HEK293 (cell line): Measurements from ENCODE around the gene ATF6.

Experiments
- KLF8 ChIP-seq: fragments of 450-650 bp; formaldehyde crosslinking; IDR thresholded peaks from 2 replicates; pipeline ENCODE4 v1.5.1; 2016; ENCODE audit warnings: missing biosample characterization, missing genetic modification characterization
- MYNN ChIP-seq: fragments of 450-650 bp; formaldehyde crosslinking; IDR thresholded peaks from 2 replicates; pipeline ENCODE4 v1.5.1; 2016; ENCODE audit warnings: missing biosample characterization, missing genetic modification characterization, borderline replicate concordance
- YY1 ChIP-seq: fragments of 450-650 bp; formaldehyde crosslinking; IDR thresholded peaks from 2 replicates; pipeline ENCODE4 v1.5.1; 2018; ENCODE audit warnings: missing biosample characterization, missing genetic modification characterization
- ZNF223 ChIP-seq: fragments of 450-650 bp; formaldehyde crosslinking; IDR thresholded peaks from 2 replicates; pipeline ENCODE4 v1.5.1; 2016; ENCODE audit warnings: missing biosample characterization, missing genetic modification characterization
- ZNF248 ChIP-seq: fragments of 450-650 bp; formaldehyde crosslinking; IDR thresholded peaks from 2 replicates; pipeline ENCODE4 v1.5.1; 2017; ENCODE audit warnings: missing biosample characterization, missing genetic modification characterization
- ZNF670 ChIP-seq: fragments of 450-650 bp; formaldehyde crosslinking; IDR thresholded peaks from 2 replicates; pipeline ENCODE4 v1.5.1; 2016; ENCODE audit warnings: missing biosample characterization, missing genetic modification characterization, low read depth

DNA sequence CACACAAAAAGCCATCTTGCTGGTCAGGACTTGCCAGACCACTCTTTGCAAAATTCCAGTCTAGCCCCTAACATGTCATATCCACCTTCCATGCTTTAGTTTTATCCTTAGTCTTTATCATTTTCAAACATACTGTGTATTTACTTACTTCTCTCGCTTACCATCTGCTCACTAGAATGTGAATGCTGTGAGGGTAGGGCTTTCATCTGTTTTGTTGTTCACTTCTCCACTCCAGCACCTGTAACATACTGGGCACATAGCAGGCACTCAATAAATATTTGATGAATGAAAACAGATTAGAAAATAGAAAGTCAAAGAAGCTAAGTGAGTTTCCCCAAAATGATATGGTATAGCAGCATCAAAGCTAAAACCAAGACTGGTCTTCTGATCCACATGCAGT lies 177.6 kb downstream of the ATF6 start:
- TF ChIP-seq MYNN = no peak
- no peak for TF ChIP-seq ZNF248 (tag by site-specific recombination)
- no peak for TF ChIP-seq KLF8 (tag by site-specific recombination)
- TF ChIP-seq ZNF223 = no peak
- TF ChIP-seq YY1 = no peak
- TF ChIP-seq ZNF670 (tag by site-specific recombination) = no peak
